Sigmoid colon (tissue), 4 donors: ENCODE results near the gene SDHAF1.

Experiments used
- EP300 ChIP-seq, 4 donors: sonication (generic); formaldehyde crosslinking; IDR thresholded peaks; one replicate each; pipeline ENCODE4 v1.6.1; 2017; ENCODE audit warnings: antibody characterized with exemption in 4 of 4
- POLR2A ChIP-seq, 2 donors: fragments of 450-650 bp; IDR thresholded peaks; one replicate each; pipeline ENCODE4 v1.6.1; 2016; ENCODE audit warnings: antibody characterized with exemption in 2 of 2, mild to moderate bottlenecking in 2 of 2, moderate library complexity in 2 of 2
- TF ChIP-seq, protein P1 (sequence below), 4 experiments: fragments of 450-650 bp in 3 of 4; fragments of 200-600 bp in 1 of 4; IDR thresholded peaks; one replicate each; pipeline ENCODE4 v1.5.1; 2016 to 2019; ENCODE audit warnings: antibody characterized with exemption in 4 of 4, mild to moderate bottlenecking in 3 of 4, moderate library complexity in 2 of 4

DNA sequence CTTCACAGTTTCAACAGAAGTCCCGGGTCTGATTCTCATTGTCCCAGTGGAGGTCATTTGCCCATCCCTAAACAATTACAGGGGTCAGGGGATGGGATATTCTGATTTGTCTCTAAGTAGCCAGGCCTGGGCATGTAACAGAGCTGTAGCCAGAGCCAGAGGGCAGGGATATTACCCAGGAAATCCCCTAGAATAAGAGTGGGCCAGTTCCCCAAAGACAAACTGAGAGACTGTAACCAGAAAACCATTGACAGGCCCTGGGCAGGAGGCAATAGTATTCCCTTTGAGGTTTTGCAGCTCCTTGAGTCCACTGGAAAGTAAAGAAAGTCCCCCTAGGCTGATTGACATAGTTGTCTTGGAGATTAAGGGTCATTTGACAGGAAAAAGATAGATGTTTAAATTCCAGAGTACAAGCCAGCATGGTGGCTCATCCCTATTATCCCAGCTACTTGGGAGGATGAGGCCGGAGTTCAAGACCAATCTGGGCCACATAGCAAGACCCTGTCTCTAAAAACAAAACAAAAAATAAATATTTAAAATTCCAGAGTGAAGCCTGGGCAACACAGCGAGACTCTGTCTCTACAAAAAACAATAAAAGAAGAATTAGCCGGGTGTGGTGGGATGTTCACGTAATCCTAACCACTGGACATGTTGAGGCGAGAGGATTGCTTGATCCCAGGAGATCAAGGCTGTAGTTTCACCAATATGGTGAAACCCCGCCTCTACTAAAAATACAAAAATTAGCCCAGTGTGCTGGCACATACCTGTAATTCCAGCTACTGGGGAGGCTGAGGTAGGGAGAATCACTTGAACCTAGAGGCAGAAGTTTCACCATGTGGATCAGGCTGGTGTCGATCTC, 1.9 kb upstream of the SDHAF1 start:
- TF ChIP-seq, protein P1, sequence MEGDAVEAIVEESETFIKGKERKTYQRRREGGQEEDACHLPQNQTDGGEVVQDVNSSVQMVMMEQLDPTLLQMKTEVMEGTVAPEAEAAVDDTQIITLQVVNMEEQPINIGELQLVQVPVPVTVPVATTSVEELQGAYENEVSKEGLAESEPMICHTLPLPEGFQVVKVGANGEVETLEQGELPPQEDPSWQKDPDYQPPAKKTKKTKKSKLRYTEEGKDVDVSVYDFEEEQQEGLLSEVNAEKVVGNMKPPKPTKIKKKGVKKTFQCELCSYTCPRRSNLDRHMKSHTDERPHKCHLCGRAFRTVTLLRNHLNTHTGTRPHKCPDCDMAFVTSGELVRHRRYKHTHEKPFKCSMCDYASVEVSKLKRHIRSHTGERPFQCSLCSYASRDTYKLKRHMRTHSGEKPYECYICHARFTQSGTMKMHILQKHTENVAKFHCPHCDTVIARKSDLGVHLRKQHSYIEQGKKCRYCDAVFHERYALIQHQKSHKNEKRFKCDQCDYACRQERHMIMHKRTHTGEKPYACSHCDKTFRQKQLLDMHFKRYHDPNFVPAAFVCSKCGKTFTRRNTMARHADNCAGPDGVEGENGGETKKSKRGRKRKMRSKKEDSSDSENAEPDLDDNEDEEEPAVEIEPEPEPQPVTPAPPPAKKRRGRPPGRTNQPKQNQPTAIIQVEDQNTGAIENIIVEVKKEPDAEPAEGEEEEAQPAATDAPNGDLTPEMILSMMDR (IDR thresholded peaks at IDR 0.05) = no peak
- no peak for TF ChIP-seq POLR2A (IDR thresholded peaks at IDR 0.05)
- TF ChIP-seq EP300 (IDR thresholded peaks at IDR 0.05) = no peak
